Stomach (tissue), 9 donors: ENCODE data around the gene ADGRD1. TPM values are rescaled to one million over a fixed set of nuclear protein-coding genes. Genes with fewer than 3 reads are reported as not detected.

Experiments
- DNase-seq, 2 donors: peaks; one replicate each; pipeline versions ENCODE4 v3.0.0 to v3.0.0-alpha.2; 2013 to 2019
- H3K27ac ChIP-seq, 5 donors: fragments of 200-600 bp in 4 of 5; sonication (generic) in 4 of 5; one replicate each; pipeline ENCODE4 v1.5.1; 2013 to 2019; ENCODE audit warnings: mild to moderate bottlenecking in 1 of 5, moderate library complexity in 1 of 5
- H3K27me3 ChIP-seq, 3 donors: fragments of 200-600 bp; sonication (generic); one replicate each; pipeline ENCODE4 v1.5.1; 2017 to 2019; ENCODE audit warnings: mixed run types in 1 of 3
- H3K36me3 ChIP-seq, 4 donors: fragments of 200-600 bp; sonication (generic); 1 replicate in 3 of 4; 2 replicates in 1 of 4; pipeline ENCODE4 v1.5.1; 2016 to 2019
- H3K4me1 ChIP-seq, 4 donors: fragments of 200-600 bp; sonication (generic); one replicate each; pipeline ENCODE4 v1.5.1; 2016 to 2019
- H3K4me3 ChIP-seq, 4 donors: fragments of 200-600 bp; sonication (generic) in 3 of 4; one replicate each; pipeline ENCODE4 v1.5.1; 2016 to 2019; ENCODE audit warnings: mild to moderate bottlenecking in 1 of 4
- H3K9me3 ChIP-seq, 4 donors: fragments of 200-600 bp; sonication (generic); one replicate each; pipeline ENCODE4 v1.5.1; 2016 to 2019
- CTCF ChIP-seq, 7 experiments: fragments of 450-650 bp in 4 of 7; fragments of 200-600 bp in 3 of 7; sonication (generic) in 3 of 7; IDR thresholded peaks; one replicate each; pipeline ENCODE4 v1.5.1; 2016 to 2019; ENCODE audit warnings: antibody characterized with exemption in 7 of 7, control low read depth in 2 of 7, mild to moderate bottlenecking in 1 of 7
- EP300 ChIP-seq: sonication (generic); formaldehyde crosslinking; IDR thresholded peaks from one replicate; pipeline ENCODE4 v1.6.1; 2017; ENCODE audit warnings: antibody characterized with exemption
- POLR2A ChIP-seq, 4 donors: fragments of 450-650 bp; IDR thresholded peaks; one replicate each; pipeline ENCODE4 v1.6.1; 2016; ENCODE audit warnings: antibody characterized with exemption in 4 of 4, control low read depth in 2 of 4, mild to moderate bottlenecking in 1 of 4, moderate library complexity in 1 of 4
- POLR2AphosphoS5 ChIP-seq, 3 donors: sonication (generic); formaldehyde crosslinking; IDR thresholded peaks; one replicate each; pipeline ENCODE4 v1.6.1; 2016; ENCODE audit warnings: antibody characterized with exemption in 3 of 3
- WGBS, 5 donors: extraction: QIAGEN DNeasy Blood & Tissue Kit in 3 of 5; methylation state at CpG; one replicate each; pipeline versions ENCODE4 v1.1.5 to v1.1.7; 2013 to 2018; 5-methylcytosine and 5-hydroxymethylcytosine counted together
- intact Hi-C: fragments of 100-400 bp; cut with DNase I; formaldehyde crosslinking; loops from one replicate; pipeline ENCODE4 v1.15.1; 2023; ENCODE audit warnings: low total_unique reads
- polyA plus RNA-seq, 3 donors: library from polyadenylated mRNA; stranded (reverse); fragments of 200-250 nt; gene quantifications; one replicate each; pipeline ENCODE4 v1.2.3, GENCODE V29; 2013
- total RNA-seq, 5 donors: library from RNA; depleted of rRNA; stranded (reverse); fragments of >200 nt; gene quantifications; one replicate each; pipeline versions ENCODE4 v1.1.0 to v1.2.3, GENCODE V29; 2014 to 2016
- donor health status: healthy with polysubstance abuse.
- donor health status: Bipolar disorder and iron deficiency.
- donor health status: healthy.

The ADGRD1 gene
- total and polyA plus RNA-seq, 8 donors = 3.7 to 43.8 (median 15.4) TPM

- Histone ChIP-seq H3K4me1 (peaks cover 0 to 8% (median 3%) of the 10 kb centered on the region in 4 donors), H3K27ac (no peak overlapping the region), H3K9me3 (no peaks in the 10 kb centered on the region), H3K27me3 (no peaks in the 10 kb centered on the region), H3K4me3 (no peak overlapping the region), H3K36me3 (peaks cover 0 to 37% (median 0%) of the 10 kb centered on the region in 4 donors)
- intact Hi-C loops = no loop called here
- TF ChIP-seq EP300 = no peak
- TF ChIP-seq POLR2AphosphoS5 (IDR thresholded peaks at IDR 0.05) = no peak
- TF ChIP-seq POLR2A (IDR thresholded peaks at IDR 0.05) = no peak
- TF ChIP-seq CTCF (IDR thresholded peaks at IDR 0.05) = no peak
- DNase-seq = no peak
- 78 to 94% (median 82%) methylated on average over 6 to 7 of the region's 7 CpGs for WGBS, 5 donors
Measured at GRCh38 chr12:130975116-130975515, 21.4 kb downstream of the ADGRD1 start.

DNA sequence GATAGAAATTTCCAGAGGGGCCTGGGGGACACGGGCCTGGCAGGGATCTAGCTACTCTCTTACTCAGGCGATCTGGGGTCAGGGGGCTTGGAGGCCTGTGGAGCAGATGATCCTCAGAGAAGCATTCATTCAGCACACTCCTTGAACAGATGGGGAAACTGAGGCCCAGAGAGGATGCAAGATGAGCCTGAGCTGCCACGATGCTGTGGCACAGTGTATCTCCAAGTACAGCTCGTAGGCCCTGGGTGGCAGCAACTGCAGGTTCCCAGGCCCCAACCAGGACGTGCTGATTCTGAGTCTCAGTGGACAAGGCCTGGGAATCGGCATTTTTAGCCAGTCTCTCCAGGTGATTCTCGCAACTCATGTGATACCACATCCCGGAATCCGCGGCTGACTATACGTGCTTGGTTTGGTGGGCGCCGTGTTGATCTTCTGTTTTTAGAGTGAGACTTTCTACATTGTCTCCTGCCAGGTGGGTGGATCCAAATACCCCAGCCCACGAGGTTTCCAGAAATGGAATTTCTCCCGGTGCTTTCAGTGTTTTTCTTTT is 22.5 kb downstream of the ADGRD1 start:
- Histone ChIP-seq H3K27me3 (no peaks in the 10 kb centered on the region), H3K4me3 (no peak overlapping the region), H3K4me1 (peaks cover 0 to 14% (median 6%) of the 10 kb centered on the region in 4 donors), H3K9me3 (no peaks in the 10 kb centered on the region), H3K27ac (no peak overlapping the region), H3K36me3 (peaks cover 0 to 34% (median 0%) of the 10 kb centered on the region in 4 donors)
- 88 to 92% (median 92%) methylated on average over 14 to 15 of the region's 15 CpGs for WGBS, 5 donors
- intact Hi-C loops = no loop called here
- TF ChIP-seq POLR2AphosphoS5 (IDR thresholded peaks at IDR 0.05) (no peak), CTCF (IDR thresholded peaks at IDR 0.05) (no peak), EP300 (no peak), POLR2A (IDR thresholded peaks at IDR 0.05) (no peak)
- DNase-seq = no peak

DNA sequence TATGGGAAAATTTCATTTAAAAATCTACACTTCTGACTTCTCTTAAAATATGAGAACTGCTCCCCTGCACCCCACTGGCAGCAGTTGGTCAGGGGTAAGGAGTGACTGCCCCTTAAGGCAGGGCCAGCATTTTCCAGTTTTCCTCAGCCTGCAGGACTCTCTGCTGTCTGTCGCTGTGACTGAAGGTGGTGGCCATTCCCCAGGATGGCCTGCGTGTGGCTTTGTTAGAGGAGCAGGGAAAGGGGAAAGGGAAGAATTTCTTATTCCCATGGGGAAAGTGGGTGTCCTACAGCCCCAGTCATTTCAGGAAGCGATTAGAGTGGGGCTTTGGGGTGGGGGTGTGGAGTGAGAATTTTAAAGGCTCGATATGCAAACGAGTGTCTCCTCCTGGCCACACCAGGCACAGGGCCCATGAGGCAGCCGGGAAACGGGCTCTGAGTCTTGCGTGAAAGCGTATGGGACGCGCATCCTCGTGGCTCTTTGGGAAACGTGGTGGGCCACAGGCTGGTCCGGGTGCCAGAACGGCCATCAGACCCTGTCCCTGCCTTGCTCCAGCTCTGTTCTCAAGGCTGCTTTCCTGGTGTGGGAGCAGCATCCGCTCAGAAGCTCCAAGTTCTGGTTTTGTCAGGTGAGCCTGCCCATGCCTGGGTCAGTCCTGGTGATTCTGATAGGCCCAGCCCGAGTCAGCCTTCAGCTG is 23.5 kb downstream of the ADGRD1 start:
- no peak for DNase-seq
- Histone ChIP-seq H3K27ac (no peak overlapping the region), H3K36me3 (peaks cover 0 to 26% (median 0%) of the 10 kb centered on the region in 4 donors), H3K4me1 (peaks cover 0 to 13% (median 5%) of the 10 kb centered on the region in 4 donors), H3K9me3 (no peaks in the 10 kb centered on the region), H3K4me3 (no peak overlapping the region), H3K27me3 (peaks cover 0 to 7% (median 0%) of the 10 kb centered on the region in 3 donors)
- 83 to 92% (median 89%) methylated on average over 6 to 17 of the region's 17 CpGs for WGBS, 5 donors
- intact Hi-C loops = no loop called here
- TF ChIP-seq POLR2AphosphoS5 (IDR thresholded peaks at IDR 0.05) (no peak), CTCF (IDR thresholded peaks at IDR 0.05) (no peak), POLR2A (IDR thresholded peaks at IDR 0.05) (no peak), EP300 (no peak)

DNA sequence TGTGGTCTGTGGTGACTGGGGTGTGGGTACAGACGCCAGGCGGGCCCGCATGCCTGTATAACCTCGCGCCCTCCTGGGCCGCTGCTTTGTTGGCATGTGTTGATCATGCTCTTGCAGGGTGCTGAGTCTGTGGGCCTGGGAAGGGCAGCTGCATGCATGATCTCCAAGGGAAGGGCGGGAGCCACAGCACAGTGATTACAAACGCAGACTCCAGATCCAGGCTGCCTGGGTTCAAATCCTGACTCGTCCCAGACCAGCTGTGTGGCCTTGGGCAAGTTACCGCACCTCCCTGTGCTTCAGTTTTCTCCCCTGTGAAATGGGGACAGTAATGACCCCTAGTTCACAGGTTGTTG is 24.0 kb downstream of the ADGRD1 start:
- Histone ChIP-seq H3K36me3 (peaks cover 0 to 24% (median 0%) of the 10 kb centered on the region in 4 donors), H3K27me3 (peaks cover 0 to 11% (median 0%) of the 10 kb centered on the region in 3 donors), H3K27ac (no peak overlapping the region), H3K4me3 (no peak overlapping the region), H3K9me3 (no peaks in the 10 kb centered on the region), H3K4me1 (peaks cover 0 to 13% (median 5%) of the 10 kb centered on the region in 4 donors)
- no peak for TF ChIP-seq POLR2AphosphoS5 (IDR thresholded peaks at IDR 0.05)
- intact Hi-C loops = no loop called here
- DNase-seq = no peak
- WGBS, 5 donors = 90 to 97% (median 92%) methylated on average over 7 to 10 of the region's 10 CpGs

- no peak for TF ChIP-seq POLR2A (IDR thresholded peaks at IDR 0.05)
- TF ChIP-seq CTCF (IDR thresholded peaks at IDR 0.05) = no peak
- TF ChIP-seq POLR2AphosphoS5 (IDR thresholded peaks at IDR 0.05) = no peak
- TF ChIP-seq EP300 = no peak
- peaks cover 0 to 18% (median 0%) of the 10 kb centered on the region in 4 donors for H3K36me3 ChIP-seq
- H3K4me3 ChIP-seq = no peak overlapping the region
- intact Hi-C loops = no loop called here
- WGBS, 5 donors = 84 to 95% (median 87%) methylated on average over 8 to 12 of the region's 12 CpGs
- peaks cover 0 to 11% (median 0%) of the 10 kb centered on the region in 3 donors for H3K27me3 ChIP-seq
- H3K4me1 ChIP-seq = peaks cover 0 to 13% (median 5%) of the 10 kb centered on the region in 4 donors
- no peaks in the 10 kb centered on the region for H3K9me3 ChIP-seq
- no peak for DNase-seq
- H3K27ac ChIP-seq = no peak overlapping the region
Measured at GRCh38 chr12:130978785-130979184, 25.1 kb downstream of the ADGRD1 start.
